Muscle of arm (tissue), 12 donors: Measurements from ENCODE around the gene ABHD12. TPM values are rescaled to one million over a fixed set of nuclear protein-coding genes. Genes with fewer than 3 reads are reported as not detected.
A peak's percentile ranks its signal among the peaks of the same experiment; 100 is the strongest.

Experiments
- DNase-seq: peaks from one replicate; pipeline ENCODE4 v3.0.0-alpha.2; 2013
- polyA plus RNA-seq, 12 donors: library from polyadenylated mRNA; unstranded; fragments of 120-200 nt; gene quantifications; one replicate each; pipeline ENCODE4 v1.2.1, GENCODE V29; 2013; ENCODE audit not compliant: insufficient read length in 12 of 12

Gene ABHD12
- polyA plus RNA-seq, 12 donors = 10.1 to 25.2 (median 16.8) TPM; not detected in 1

DNA sequence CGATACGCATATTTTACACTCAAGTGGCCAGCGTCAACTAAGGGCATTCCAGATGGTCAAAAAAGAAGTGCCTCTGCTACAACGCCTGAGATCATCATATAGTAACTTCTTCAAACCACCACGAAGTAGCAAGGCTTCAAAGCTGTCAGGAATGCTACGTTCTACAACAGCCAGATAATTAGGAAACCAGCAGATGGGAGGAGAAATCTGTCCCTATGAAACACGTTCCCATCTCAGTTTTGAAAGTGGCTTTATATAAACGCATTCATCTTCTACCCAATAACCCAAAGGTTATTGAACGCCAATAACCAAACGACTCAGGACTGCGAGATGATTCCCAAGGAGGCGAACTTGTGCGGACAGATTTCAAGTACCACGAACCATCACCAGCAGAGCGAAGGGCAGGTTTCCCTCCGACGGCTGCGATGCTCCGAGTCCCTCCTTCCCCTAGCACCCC, 1.2 kb downstream of the ABHD12 start:
- peak; percentile 19 for DNase-seq

DNA sequence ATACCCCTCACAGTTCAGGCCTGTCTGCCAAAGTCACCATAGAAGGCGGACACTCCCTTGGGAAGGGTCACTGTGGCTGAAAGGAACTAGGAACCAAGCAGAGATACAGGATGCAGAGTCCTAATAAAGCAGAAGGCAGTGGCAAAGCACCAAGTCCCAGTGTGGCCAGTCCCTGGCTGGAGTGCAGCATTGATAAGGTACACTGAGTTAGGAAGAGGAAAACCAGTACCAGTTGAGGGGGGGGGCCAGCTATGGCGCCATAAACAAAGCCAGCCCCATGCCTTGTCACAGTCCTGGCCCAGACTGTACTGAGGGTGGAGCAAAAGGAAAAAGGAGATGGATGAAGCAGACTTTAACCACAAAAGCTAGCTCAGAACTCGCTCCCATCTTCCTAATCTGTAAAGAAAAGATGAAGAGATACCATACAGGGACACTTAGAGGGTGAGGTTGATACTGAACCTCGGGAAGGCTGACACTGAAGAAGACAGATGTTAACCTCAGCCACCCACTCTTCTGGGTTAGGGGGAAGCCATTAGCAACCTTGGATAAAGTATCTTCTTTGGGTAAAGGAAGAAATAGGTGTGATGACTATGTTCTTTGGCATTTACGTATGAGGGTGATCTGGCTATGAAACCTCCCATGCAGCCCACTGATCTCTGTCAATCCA, 7.8 kb downstream of the ABHD12 start:
- no peak for DNase-seq

DNA sequence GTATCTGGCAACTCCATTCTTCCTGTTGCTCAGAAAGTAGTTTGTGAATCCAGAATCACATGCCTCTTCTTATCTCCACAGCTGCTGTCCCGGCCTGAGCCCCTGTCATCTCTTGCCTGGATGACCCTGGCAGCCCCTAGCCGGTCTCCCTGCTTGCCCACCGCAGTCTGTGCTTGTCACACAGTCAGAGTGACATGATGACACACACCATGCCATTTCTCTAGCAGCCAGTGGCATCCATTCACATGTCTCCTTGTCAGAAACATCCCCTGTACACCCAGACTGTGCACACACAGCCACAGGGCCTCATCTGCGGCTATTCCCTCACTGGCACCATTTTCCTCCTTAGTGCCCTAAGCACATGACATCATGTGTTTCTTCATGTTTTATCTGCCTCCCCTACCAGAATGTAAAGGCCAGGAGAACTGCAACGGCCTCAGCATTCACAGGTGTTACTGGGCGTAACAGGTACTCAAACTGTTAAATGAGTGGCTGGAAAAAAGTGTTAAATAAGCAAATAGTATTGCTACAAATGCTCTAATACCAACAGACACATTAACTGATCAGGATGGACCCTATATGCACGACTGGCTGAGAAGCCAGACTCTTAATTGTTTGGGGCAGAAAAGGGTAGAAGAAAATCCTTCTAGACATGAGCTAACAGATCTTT, 9.6 kb downstream of the ABHD12 start:
- no peak for DNase-seq

DNA sequence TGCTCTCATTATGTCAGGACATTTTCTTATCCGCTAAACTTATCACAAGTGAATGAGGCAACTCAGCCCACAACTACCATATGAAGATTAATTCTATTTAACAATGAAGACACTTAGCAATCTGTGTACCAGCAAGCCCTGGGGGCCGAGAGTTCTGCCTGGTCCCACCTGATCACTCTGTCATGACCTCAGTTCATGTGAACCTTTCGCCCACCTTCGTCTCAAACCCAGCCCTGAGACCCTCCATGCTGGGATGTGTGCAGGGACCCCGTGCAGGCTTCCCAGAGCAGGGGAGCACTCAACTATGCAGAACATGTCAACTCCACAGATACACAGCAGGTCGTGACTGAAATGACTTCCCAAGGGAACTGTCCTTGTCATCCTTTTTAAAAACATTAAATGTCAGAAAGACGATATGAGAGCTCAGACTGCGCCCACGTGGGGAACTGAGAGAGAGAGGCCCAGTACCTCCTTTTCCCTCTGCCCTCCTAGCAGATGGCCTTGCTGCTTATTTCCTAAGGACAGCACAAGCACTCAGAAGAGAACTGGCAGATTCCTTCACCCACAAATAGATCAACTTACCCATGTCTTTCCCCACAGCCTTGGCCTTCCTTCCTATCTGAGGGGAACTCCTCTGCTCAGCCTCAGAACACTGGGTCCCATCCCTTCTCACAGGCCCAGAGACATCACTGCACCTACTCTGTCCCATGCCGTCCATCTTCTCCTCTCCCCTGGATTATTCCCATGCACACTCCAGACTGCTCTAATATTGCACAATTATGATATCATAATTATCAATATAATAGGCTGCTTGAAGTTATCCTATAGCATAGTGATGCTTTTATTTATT, 11.5 kb downstream of the ABHD12 start:
- DNase-seq = no peak

DNA sequence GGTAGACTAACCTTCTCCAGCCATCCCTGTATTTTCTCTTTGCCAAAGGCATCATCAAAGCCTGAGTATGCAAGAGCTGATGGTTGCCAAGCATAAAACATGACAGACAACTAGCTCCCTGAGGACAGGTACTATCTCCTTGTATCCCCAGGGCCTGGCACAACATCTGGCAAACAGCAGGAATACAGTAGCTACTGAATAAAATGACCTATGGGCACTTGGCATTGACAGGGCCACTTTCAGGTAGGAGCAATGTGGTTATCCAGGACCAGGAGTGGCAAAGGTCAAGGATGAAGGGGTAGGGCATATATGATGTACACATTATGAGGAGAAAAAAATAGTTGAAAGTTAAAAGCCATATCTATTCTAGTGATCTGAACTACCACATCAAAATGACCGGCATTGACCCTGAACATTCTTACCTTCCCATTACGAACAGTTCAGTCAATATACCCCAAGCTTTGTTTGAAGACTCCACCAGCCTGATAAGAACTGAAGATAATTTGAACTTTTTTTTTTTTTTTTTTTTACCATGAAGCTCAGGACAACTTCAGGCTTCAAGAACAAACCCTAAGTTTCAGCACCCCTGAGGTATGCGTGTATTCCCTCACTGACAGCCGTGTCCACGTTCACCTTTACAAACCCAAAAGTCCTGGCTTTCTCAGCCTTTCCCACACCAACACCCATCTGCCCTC, 12.3 kb downstream of the ABHD12 start:
- DNase-seq = no peak

DNA sequence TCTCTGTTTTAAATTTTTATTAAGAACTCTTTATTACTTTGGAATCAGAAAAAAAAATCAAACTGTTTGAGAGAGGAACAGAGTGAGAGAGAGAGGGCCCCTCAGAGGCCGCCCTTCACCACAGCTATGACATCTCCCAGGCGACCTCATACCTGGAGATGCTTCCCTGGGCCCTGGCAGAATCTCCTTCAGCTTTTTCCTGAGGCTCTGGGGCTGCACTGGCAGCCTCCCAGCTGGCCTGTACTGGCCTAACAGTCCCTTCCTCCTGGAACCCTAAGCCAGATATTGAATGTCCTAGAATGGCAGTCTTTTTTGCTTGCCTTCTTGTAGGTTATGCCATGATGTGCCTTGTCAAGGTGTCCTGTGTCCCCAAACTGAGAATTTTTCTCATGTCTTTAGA, 13.7 kb downstream of the ABHD12 start:
- no peak for DNase-seq

DNA sequence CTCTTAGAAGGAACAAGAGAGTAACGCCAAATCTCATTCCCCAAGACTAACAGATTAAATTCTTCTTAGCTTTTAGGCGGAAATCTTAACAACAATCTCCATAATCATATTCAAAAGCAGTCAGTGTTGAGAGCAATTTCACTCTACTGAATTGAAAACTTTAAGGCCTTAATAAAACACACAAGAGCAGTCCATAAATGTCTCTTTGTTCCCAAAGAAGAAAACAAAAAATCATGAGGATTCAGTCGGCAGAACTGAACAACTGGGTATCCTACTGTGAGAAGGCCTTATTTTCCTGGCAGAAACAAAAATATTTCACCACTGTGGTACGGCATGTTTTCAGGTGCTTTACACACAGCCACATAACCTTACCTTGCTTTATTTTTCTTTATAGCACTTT, 14.4 kb downstream of the ABHD12 start:
- DNase-seq = no peak

DNA sequence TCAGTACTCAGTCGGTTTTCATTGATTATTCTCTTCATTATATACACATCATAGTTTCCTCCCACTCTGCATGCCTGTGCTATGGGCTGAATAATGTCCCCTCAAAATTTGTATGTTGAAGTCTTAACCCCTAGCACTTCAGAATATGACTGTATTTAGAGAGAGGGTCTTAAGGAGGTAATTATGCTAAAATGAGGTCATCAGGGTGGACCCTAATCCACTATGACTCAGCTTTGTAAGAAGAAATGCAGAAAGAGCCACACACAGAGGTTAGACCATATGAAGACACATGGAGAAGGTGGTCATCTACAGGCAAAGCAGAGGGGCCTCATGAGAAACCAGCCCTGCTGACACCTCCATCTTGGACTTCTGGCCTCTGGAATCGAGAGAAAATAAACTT, 15.8 kb downstream of the ABHD12 start:
- no peak for DNase-seq

DNA sequence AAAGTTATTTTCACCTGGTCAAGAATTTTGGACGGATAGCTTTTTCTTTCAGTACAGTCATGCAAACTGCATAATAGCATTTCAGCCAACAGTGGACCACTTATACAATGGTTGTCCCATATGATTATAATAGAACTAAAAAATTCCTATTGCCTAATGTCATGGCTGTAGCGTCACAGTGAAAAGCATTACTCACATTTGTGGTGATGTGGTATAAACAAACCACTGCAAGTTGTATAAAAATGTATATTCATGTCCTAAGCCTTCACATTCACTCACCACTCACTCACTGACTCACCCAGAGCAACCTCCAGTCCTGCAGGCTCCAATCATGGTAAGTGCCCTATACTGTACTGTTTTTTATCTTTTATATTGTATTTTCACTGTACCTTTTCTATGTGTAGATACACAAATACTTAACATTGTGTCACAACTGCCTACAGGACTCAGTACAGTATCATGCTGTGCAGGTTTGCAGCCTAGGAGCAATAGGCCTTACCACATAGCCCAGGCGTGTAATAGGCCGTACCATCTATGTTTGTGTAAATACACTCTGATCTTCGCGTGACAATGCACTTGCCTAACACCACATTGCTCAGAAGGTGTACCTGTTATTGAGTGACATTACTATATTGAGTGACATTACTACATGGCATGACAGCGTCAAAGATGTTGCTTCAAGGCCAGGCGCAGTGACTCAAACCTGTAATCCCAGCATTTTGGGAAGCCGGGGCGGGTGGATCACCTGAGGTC, 17.9 kb downstream of the ABHD12 start:
- DNase-seq = no peak

DNA sequence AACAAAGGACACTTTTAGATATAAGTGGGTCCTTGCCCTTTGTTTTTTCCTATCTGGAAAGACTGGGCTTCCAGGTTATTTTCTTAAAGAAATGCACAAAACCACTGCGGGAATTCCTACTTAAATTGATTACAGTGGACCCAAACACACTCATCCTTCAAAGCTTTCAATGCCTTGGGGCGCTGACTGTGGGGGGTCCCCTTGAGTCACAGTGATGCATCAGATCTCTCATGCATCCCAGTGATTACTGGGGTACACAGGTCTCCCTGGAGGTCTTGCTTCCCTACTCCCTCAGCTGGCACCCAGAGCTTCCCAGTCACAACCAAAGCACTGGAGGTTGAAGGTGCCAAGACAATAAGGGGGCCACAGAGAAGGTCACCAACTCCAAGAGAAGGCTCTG, 20.7 kb downstream of the ABHD12 start:
- no peak for DNase-seq

DNA sequence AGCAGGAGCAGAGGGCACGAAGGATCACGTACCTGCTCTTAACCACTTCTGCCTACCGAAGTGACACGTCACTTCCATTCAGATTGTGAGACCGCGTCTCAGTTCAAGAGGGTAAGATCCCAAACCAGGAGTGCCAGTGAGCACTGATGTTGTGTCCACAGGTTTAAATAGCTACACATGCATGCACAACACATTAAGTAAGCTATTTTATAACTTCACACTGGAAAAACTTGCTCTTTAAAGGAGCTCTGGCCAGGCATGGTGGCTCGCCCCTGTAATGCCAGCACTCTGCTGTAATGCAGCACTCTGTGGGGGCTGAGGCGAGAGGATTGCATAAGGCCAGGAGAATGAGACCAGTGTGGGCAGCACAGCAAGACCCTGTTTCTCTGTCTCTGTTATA, 21.1 kb downstream of the ABHD12 start:
- no peak for DNase-seq

DNA sequence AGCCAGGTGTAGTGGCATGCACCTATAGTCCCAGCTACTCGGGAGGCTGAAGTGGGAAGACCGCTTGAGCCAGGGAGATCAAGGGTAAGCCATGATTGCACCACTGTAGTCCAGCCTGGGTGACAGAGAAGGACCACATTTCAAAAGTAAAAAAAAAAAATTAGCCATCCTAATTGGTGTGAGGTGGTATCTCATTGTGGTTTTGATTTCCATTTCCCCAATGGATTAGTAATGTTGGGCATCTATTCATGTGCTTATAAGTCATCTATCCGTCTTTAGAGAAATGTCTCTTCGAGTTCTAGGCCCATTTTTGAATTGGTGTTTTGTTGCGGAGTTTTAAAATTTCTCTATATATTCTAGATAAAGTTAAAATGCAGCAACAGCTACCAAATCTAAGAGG, 21.7 kb downstream of the ABHD12 start:
- DNase-seq = no peak

DNA sequence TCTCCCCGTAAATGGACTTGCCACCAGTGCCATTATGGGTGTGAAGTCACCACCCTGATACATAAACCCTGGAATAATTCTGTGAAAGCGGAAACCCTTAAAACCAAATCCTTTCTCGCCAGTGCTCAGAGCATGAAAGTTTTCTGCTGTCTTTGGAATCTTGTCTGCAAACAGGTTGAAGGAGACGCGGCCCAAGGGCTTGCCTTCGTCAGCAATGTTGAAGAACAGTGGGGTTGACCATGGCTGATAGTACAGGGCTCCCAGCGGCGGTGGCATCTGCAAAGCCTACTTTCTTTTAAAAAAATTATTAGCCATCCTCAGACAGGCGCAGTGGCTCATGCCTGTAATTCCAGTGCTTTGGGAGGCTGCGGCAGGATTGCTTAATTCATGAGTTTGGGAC, 22.1 kb downstream of the ABHD12 start:
- no peak for DNase-seq

DNA sequence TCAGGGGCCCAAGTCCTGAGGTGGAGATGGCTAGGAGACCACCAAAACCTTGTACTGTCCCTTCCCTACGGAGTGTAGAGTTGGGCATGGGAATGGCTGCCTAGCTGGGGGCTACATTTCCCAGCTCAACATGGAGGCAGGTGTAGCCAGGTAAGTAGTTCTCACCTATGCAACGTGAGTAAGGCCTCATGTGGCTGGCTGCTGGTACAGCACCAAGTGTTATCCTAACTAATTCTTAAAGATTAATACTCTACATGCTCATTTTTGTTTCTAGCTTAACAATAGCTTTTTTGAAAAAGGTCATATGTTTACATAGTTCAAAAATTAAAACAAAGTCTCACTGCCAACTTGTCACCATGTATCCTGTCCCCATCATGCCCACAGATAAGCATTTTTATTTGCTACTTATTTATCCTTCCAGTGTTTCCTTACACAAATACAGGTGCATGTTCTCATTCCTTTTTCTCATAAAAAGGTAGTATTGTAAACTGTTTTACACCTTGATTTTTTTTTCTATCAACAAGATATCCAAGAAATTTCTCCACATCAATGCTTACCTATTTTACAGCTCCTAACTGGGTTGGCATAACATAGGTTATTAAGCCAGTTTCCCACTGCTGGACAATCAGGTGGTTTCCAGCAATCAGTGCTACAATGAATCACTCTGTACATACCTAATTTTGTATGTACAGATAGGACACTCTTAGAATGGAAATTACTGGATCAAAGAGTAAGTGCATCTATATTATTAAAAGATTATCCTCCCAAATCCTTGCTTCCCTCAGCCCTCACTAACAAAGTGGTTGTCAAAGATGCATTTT, 25.5 kb downstream of the ABHD12 start:
- no peak for DNase-seq

DNA sequence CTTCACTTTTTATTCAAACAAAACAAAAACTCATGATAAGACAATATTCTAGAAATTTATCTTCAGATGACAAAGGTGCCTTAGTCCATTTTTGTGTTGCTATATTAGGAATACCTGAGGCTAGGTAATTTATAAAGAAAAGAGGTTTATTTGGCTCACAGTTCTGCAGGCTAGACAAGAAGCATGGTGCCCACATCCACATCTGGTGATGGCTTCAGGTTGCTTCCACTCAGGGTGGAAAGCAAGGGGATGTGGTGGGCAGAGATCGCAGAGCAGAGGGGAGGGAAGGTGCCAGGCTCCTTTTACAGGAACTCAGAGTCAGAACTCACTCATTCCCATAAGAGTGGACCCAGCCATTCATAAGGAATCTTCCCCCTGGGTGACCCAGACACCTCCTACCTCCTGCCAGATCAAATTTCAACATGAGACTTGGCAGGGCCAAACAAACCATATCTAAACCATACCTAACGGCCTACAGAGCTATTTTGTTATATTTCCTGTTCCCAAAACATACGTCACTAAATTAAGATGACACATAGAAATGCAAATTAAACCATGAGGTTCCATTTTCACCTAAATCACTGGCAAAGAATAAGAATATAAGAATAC, 26.4 kb downstream of the ABHD12 start:
- no peak for DNase-seq

DNA sequence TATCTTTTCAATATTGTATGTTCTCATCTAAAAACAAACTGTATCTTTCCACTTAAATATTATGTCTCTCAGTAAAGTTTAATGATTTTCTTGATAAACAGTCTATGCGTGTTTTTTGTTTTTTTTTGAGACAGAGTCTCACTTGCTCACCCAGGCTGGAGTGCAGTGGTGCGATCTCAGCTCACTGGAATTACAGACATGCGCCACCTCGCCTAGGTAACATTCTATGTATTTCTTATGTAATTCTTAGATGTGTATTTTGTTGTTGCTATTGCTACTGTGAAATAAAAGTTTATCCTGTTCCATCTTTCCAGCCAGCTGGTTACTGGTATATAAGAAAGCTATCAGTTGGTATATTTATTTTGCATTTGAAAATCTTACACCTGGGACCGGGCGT, 29.4 kb downstream of the ABHD12 start:
- no peak for DNase-seq

DNA sequence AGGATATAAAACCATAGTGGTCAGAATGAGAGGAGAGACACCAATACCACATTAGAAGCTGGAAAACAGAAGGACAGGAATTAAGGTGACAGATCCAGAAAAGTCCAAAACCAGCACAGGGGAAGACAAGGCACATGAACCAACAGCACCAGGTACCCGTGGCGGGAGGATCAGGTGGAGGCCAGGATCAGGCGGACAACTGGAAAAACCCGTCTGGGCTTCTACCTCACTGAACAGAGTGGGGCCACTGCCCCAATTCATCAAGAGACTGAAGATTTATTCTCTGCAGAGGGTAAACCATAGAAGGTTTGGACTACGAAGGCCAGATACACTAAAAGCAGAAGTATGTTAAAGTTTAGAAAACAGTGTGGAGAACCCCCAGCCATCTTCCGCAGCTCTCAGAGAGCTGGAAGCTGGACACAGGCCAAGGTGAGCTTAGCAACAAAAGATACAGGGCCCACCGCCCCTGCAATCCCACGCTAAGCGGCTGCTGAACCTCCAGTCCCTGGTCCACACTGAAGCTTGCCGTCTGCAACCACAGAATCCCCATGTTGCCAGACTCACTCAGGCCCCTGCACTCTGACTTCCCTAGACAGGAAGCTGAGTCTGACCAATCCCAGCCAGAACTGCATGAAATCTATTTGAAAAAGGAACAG, 29.9 kb downstream of the ABHD12 start:
- peak; percentile 14 for DNase-seq

DNA sequence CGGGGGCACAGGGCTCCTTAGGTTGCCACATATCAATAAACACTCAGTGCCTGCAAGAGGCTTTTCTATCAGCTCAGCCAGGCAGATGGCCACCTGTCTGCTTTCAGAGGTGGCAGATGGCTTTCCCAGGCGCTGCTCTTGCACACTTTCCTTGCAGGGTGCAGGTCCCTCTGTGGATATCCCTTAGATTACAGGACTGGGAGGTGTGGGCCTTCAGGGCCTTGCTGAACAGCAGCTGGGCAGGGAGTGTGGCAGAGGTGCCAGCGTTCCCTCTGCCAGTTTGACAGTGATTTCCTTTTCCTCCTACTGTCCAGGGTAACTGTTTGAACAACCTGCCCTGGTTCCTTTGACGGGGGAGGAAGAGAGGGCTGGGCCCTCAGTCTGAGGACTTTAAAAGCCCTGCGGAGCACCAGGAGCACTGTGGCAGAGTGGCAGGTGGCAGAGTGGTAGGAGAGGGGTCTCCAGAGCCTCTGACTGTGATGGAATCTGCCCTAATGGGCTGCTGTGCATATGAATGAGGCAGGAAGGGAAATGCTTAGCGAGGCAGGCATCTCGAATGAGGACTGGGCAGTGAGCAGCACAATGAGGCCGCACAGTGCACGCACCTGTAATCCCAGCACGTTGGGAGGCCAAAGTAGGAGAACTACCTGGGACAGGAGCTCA, 34.2 kb downstream of the ABHD12 start:
- DNase-seq = no peak

DNA sequence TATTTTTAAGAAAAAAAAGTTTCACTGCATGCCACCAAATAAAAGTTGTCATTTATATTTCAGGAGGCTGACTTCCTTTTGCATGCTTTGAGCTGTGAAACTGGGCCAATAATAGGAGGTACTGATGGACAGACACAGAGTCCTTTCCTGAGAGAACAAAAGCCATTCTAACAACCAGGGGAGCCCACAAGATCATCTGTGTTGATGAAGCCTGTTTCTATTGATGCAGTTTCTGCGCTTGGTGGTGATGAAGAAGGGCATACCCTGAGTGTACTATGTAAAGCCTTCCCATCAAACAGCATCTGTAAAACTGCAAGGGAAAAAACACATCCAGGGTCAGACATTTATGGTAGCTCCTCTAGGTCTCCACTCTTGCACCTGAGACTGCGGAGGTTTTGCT, 34.8 kb downstream of the ABHD12 start:
- DNase-seq = no peak
